Common myeloid progenitor, CD34-positive (primary cell): Measurements from ENCODE around the gene MTMR4.
A peak's percentile ranks its signal among the peaks of the same experiment; 100 is the strongest.

Experiments
- CTCF ChIA-PET: fragments of 350-600 bp; sonication (Branson Sonifier 250); formaldehyde crosslinking; loops from one replicate; lab custom pipeline; 2021; ENCODE audit warnings: antibody characterized with exemption; lab: Charles Lee
- POLR2A ChIA-PET: fragments of 350-600 bp; sonication (Branson Sonifier 250); formaldehyde crosslinking; loops from one replicate; lab custom pipeline; 2021; ENCODE audit warnings: antibody characterized with exemption; lab: Charles Lee
- DNase-seq, 3 donors: peaks; one replicate each; pipeline versions ENCODE4 v3.0.0 to v3.0.0-alpha.2; 2013
- H3K27ac ChIP-seq, 2 experiments: 1 replicate in 1 of 2; 2 replicates in 1 of 2; pipeline ENCODE4 v1.7.0; 2013; ENCODE audit warnings: inconsistent platforms in 2 of 2, low read length in 2 of 2, mild to moderate bottlenecking in 2 of 2, low read depth in 1 of 2, moderate library complexity in 1 of 2; ENCODE audit not compliant: severe bottlenecking in 2 of 2, insufficient read depth in 1 of 2, poor library complexity in 1 of 2
- H3K27me3 ChIP-seq, 5 experiments: replicated peaks in 2 of 5; 1 replicate in 3 of 5; 2 replicates in 2 of 5; pipeline versions ENCODE4 v1.6.1 to v1.7.0; 2013; ENCODE audit warnings: low read length in 4 of 5, mild to moderate bottlenecking in 2 of 5, moderate library complexity in 2 of 5, inconsistent platforms in 1 of 5; ENCODE audit not compliant: insufficient read depth in 5 of 5, control insufficient read depth in 4 of 5
- H3K36me3 ChIP-seq, 4 experiments: 1 replicate in 2 of 4; 2 replicates in 2 of 4; pipeline versions ENCODE4 v1.6.1 to v1.7.0; 2013; ENCODE audit warnings: low read length in 3 of 4, control low read depth in 1 of 4, mild to moderate bottlenecking in 1 of 4; ENCODE audit not compliant: control insufficient read depth in 4 of 4, insufficient read depth in 4 of 4
- H3K4me1 ChIP-seq, 4 experiments: 1 replicate in 3 of 4; 2 replicates in 1 of 4; pipeline versions ENCODE4 v1.6.1 to v1.7.1; 2013; ENCODE audit warnings: low read length in 3 of 4, mild to moderate bottlenecking in 3 of 4, control low read depth in 1 of 4, inconsistent platforms in 1 of 4, moderate library complexity in 1 of 4; ENCODE audit not compliant: control insufficient read depth in 4 of 4, insufficient read depth in 4 of 4; ENCODE audit errors: control extremely low read depth in 1 of 4
- H3K4me3 ChIP-seq, 7 experiments: 1 replicate in 4 of 7; 2 replicates in 3 of 7; pipeline versions ENCODE4 v1.5.1 to v1.7.0; 2013; ENCODE audit warnings: mild to moderate bottlenecking in 7 of 7, low read length in 6 of 7, moderate library complexity in 6 of 7, inconsistent platforms in 2 of 7, low read depth in 2 of 7, control low read depth in 1 of 7; ENCODE audit not compliant: insufficient read depth in 4 of 7, control insufficient read depth in 1 of 7; ENCODE audit errors: extremely low read depth in 1 of 7
- H3K9me3 ChIP-seq, 5 experiments: 1 replicate in 4 of 5; 2 replicates in 1 of 5; pipeline versions ENCODE4 v1.6.1 to v1.7.1; 2013; ENCODE audit warnings: low read length in 4 of 5, mild to moderate bottlenecking in 2 of 5, inconsistent platforms in 1 of 5, low read depth in 1 of 5, moderate library complexity in 1 of 5; ENCODE audit not compliant: control insufficient read depth in 4 of 5, insufficient read depth in 2 of 5; ENCODE audit errors: control extremely low read depth in 1 of 5
- WGBS: methylation state at CpG from one replicate; pipeline ENCODE4 v1.1.5; 2013; ENCODE audit not compliant: insufficient coverage; 5-methylcytosine and 5-hydroxymethylcytosine counted together

Gene MTMR4

GRCh38 chr17:58534331-58534730 lies 19.9 kb upstream of the MTMR4 start:
- CTCF ChIA-PET, result interaction anchor here (1.2 to 2.1 kb wide), 3 partner anchors 11 to 474 kb away, joined by 3 to 6 read pairs (median 3); no protein-coding TSS in a partner anchor
- Histone ChIP-seq H3K36me3 (no peaks in the 10 kb centered on the region), H3K9me3 (no peaks in the 10 kb centered on the region), H3K27ac (no peak overlapping the region), H3K4me3 (no peak overlapping the region), H3K4me1 (peaks cover 0 to 19% (median 12%) of the 10 kb centered on the region in 4 experiments), H3K27me3 (peaks cover 0 to 37% (median 22%) of the 10 kb centered on the region in 5 experiments)
- POLR2A ChIA-PET, result interaction anchor here (1.1 kb wide), 1 partner anchor 11 kb away, joined by 3 read pairs; no protein-coding TSS in a partner anchor
- WGBS, result 100% methylated on average over 2 of the region's 3 CpGs
- DNase-seq, result no peak

- H3K4me1 ChIP-seq, result peaks cover 0 to 14% (median 10%) of the 10 kb centered on the region in 4 experiments
- POLR2A ChIA-PET, result interaction anchor here (1.1 kb wide), 1 partner anchor 12 kb away, joined by 3 read pairs; no protein-coding TSS in a partner anchor
- CTCF ChIA-PET, result interaction anchor here (1.2 to 2.6 kb wide), 3 partner anchors 8 to 475 kb away, joined by 3 to 9 read pairs (median 3); no protein-coding TSS in a partner anchor
- H3K9me3 ChIP-seq, result no peaks in the 10 kb centered on the region
- no peaks in the 10 kb centered on the region for H3K36me3 ChIP-seq
- DNase-seq, result no peak
- 95% methylated on average over 5 of the region's 5 CpGs for WGBS
- peaks cover 0 to 39% (median 23%) of the 10 kb centered on the region in 5 experiments for H3K27me3 ChIP-seq
- no peak overlapping the region for H3K27ac ChIP-seq
- no peak overlapping the region for H3K4me3 ChIP-seq
These were observed 19.3 kb upstream of the MTMR4 start for GRCh38 chr17:58533616-58534188.

- Histone ChIP-seq H3K27ac (no peak overlapping the region), H3K9me3 (no peaks in the 10 kb centered on the region), H3K27me3 (peaks cover 0 to 42% (median 24%) of the 10 kb centered on the region in 5 experiments), H3K4me3 (peak overlapping the region in 4 of 7 experiments; percentile 35 to 72 (median 66)), H3K36me3 (no peaks in the 10 kb centered on the region), H3K4me1 (peaks cover 0 to 13% (median 9%) of the 10 kb centered on the region in 4 experiments)
- 85% methylated on average over 3 of the region's 3 CpGs for WGBS
- no peak for DNase-seq
- ChIA-PET CTCF (interaction anchor here (1.0 to 2.6 kb wide), 2 partner anchors 9 to 40 kb away, joined by 3 to 9 read pairs; no protein-coding TSS in a partner anchor), POLR2A (no interaction called here)
These were observed 18.1 kb upstream of the MTMR4 start for GRCh38 chr17:58532555-58532951.

GRCh38 chr17:58531661-58532554 lies 17.5 kb upstream of the MTMR4 start:
- Histone ChIP-seq H3K4me3 (peak overlapping the region; percentile 19 to 72 (median 62)), H3K27ac (no peak overlapping the region), H3K27me3 (peaks cover 0 to 42% (median 24%) of the 10 kb centered on the region in 5 experiments), H3K9me3 (no peaks in the 10 kb centered on the region), H3K4me1 (peaks cover 0 to 14% (median 12%) of the 10 kb centered on the region in 4 experiments), H3K36me3 (no peaks in the 10 kb centered on the region)
- DNase-seq, result peak in 2 of 3 donors; percentile 60 to 62
- ChIA-PET CTCF (interaction anchor here (1.0 to 2.6 kb wide), 3 partner anchors 10 to 40 kb away, joined by 3 to 9 read pairs (median 8); no protein-coding TSS in a partner anchor), POLR2A (no interaction called here)
- under 1% methylated on average over 68 of the region's 82 CpGs for WGBS

- POLR2A ChIA-PET, result no interaction called here
- H3K36me3 ChIP-seq, result no peaks in the 10 kb centered on the region
- peak overlapping the region in 5 of 7 experiments; percentile 50 to 72 (median 65) for H3K4me3 ChIP-seq
- no peaks in the 10 kb centered on the region for H3K9me3 ChIP-seq
- no peak overlapping the region for H3K27ac ChIP-seq
- no peak for DNase-seq
- peaks cover 0 to 18% (median 15%) of the 10 kb centered on the region in 4 experiments for H3K4me1 ChIP-seq
- CTCF ChIA-PET, result interaction anchor here (1.3 to 2.6 kb wide), 2 partner anchors 11 to 12 kb away, joined by 4 to 8 read pairs; no protein-coding TSS in a partner anchor
- peaks cover 0 to 42% (median 23%) of the 10 kb centered on the region in 5 experiments for H3K27me3 ChIP-seq
- 43% methylated on average over 1 of the region's 3 CpGs for WGBS
These were observed 16.7 kb upstream of the MTMR4 start for GRCh38 chr17:58531122-58531521.

GRCh38 chr17:58530655-58531054 lies 16.2 kb upstream of the MTMR4 start:
- Histone ChIP-seq H3K27me3 (peaks cover 0 to 42% (median 23%) of the 10 kb centered on the region in 5 experiments), H3K27ac (no peak overlapping the region), H3K36me3 (no peaks in the 10 kb centered on the region), H3K9me3 (no peaks in the 10 kb centered on the region), H3K4me1 (peaks cover 0 to 18% (median 15%) of the 10 kb centered on the region in 4 experiments), H3K4me3 (no peak overlapping the region)
- 83% methylated on average over 2 of the region's 2 CpGs for WGBS
- no peak for DNase-seq
- CTCF ChIA-PET, result interaction anchor here (1.3 to 2.6 kb wide), 3 partner anchors 10 to 12 kb away, joined by 3 to 8 read pairs (median 4); no protein-coding TSS in a partner anchor
- POLR2A ChIA-PET, result no interaction called here
